KBM-7 (cell line): ENCODE results near the gene PLXNA2.
A peak's percentile ranks its signal among the peaks of the same experiment; 100 is the strongest.

ENCODE experiments used
- DNase-seq: peaks from one replicate; pipeline ENCODE4 v3.0.0-alpha.2; 2015
- in situ Hi-C: fragments of 300-500 bp; cut with MboI; formaldehyde crosslinking; loops from 2 replicates; pipeline ENCODE4 v1.14.3; 2020; ENCODE audit warnings: low sequenced_read_pairs, low pct_unique_long_range_greater_than_20kb, mixed read lengths

The PLXNA2 gene, protein sequence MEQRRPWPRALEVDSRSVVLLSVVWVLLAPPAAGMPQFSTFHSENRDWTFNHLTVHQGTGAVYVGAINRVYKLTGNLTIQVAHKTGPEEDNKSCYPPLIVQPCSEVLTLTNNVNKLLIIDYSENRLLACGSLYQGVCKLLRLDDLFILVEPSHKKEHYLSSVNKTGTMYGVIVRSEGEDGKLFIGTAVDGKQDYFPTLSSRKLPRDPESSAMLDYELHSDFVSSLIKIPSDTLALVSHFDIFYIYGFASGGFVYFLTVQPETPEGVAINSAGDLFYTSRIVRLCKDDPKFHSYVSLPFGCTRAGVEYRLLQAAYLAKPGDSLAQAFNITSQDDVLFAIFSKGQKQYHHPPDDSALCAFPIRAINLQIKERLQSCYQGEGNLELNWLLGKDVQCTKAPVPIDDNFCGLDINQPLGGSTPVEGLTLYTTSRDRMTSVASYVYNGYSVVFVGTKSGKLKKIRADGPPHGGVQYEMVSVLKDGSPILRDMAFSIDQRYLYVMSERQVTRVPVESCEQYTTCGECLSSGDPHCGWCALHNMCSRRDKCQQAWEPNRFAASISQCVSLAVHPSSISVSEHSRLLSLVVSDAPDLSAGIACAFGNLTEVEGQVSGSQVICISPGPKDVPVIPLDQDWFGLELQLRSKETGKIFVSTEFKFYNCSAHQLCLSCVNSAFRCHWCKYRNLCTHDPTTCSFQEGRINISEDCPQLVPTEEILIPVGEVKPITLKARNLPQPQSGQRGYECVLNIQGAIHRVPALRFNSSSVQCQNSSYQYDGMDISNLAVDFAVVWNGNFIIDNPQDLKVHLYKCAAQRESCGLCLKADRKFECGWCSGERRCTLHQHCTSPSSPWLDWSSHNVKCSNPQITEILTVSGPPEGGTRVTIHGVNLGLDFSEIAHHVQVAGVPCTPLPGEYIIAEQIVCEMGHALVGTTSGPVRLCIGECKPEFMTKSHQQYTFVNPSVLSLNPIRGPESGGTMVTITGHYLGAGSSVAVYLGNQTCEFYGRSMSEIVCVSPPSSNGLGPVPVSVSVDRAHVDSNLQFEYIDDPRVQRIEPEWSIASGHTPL (N-terminal part only)

DNA sequence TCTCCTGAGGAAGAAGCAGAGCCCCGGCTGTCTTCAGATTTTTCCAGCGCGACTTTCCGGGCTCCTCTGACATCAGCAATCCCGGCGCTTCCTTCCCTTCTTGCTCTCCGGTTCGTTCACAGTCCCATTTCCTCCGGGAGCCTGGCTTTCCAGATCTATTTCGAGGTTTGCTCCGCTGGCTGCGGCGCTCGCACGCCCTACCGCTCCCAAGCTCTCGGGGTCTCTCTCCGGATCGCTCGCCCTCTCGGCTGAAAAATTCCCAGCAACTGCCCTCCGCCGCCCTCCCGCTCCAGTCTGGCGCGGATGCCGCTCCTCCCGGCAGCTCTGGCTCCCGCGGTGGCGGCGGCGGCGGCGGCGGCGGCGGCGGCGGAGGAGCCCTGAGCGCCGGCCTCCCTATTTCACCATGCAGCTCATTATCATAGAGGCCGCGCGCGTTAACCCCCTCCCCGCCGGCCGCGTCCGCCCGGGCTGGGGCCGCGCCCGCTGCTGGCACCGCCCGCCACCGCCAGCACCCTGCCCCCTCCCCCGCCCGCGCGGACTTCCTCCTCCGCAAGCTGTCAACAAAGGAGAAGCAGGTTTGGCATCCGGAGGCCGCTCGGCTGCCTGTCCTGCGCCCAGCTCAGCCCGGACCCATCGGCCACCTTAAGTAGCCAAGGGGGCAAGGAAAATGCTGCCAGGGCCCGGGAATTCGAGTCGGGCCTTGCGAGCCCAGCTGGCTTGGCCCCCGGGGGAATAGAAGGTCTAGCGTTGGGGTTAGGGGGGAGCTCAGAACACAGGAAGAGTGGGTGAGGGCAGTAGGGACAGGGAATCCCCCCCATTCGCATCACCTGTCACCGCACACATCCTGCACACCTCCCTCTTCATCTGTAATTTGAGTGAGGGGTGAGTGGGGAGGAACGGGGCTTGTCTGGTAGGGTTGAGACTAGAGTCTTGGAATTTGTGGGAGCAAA is at the start of gene PLXNA2:
Gene PLXNA2, minus strand, starts transcription at position 418 of the 950 bp plus-strand sequence. CDS start 26,462 bp downstream, outside the sequence.
- peak; percentile 75 for DNase-seq
- in situ Hi-C loops: loop anchor here (25.0 kb wide), 1 partner anchor 207 kb away; no protein-coding TSS in a partner anchor

DNA sequence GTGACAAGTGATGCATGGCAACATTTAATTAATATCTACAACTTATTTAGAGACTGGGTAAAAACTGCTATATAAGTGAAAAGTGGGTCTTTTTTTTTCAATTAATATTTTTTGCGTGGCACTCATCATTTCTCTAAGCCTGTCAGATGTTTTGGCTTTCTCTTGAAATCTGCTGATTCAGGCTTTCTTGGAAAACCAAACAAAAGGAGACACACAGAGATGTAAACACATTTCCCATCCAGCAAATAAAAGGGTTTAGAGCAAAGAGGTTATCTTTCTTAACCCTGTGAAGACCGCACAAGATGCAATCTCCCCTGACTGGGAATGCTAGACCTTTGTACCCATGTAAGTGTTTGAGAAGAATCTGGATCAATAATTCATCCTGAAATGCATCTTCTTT is 48.7 kb upstream of the PLXNA2 start:
- DNase-seq: no peak
- in situ Hi-C loops: no loop called here

DNA sequence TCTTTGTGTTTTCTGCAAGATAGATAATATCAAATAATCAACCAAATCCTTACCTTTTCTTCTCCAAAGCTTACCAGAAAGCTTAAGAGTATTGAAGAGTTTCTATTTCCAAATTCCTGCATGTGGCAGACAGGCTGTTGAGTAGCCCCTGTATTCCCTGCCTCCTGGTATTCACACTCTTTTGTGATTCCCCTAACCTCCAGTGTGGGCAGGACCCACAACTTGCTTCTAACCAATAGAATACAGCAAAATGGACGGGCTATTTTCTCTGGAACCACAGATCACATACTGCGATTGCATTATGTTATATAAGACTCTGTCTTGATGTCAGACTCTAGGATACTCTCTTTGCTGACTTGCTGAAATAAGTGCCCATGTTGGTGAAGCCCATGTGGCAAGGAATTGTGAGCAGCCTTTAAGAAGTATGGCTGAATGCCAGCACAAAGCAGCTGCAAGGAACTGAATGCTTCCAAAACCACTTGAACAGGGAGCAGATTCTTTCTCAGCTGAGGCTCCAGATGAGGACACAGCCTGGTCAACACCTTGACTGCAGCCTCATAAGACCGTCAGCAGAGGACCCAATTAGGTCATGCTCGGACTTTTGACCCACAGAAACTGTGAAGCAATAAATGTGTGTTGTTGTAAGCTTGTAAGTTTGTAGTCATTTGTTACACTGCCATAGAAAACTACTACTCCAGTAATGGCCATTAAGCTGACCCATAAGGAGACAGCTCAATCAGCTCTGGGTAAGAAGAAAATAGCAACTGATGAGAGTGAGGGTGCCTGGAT is 47.9 kb upstream of the PLXNA2 start:
- in situ Hi-C loops: no loop called here
- DNase-seq: no peak

GRCh38 chr1:208291129-208291528 is 46.9 kb upstream of the PLXNA2 start:
- in situ Hi-C loops: no loop called here

DNA sequence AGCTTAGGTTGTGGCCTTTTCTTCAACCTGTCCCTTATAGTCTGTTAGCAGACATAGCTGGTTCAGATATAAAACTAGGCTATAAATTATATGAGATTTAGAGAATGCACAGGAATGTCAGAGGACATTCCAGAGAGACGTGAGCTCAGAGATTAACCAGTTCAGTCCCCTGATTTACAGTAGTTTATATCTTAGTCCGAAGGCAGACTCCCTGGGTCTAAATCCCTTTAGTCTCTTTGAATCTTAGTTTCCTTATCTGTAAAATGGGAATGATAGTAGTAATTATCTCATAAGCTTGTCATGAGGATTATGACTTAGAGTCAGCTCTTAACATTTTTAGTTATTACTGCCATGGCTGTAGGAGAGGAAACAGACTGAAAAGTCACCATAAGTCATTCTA is 45.5 kb upstream of the PLXNA2 start:
- in situ Hi-C loops: no loop called here
- DNase-seq: no peak

More at GRCh38 chr1:208291129-208291528, 46.9 kb upstream of the PLXNA2 start:
- no peak for DNase-seq

DNA sequence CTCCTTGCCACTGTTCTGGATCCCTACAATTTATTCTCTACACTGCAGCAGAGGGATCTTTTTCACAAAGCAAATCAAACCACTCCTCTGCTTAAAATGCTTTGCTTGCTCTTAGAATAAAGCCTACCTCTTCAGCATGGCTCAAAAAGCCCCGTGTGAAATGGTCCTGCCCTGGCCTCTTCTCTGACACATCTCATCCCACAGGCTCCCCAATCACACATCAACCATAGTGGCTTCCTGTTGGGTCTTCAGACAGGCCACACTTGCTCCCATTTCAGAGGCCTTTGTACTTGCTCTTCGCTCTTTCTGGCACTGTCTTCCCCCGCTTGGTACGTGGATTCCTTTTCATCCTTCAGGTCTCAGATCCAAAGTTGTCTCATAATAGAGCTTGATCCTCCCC is 44.3 kb upstream of the PLXNA2 start:
- in situ Hi-C loops: no loop called here
- DNase-seq: no peak

DNA sequence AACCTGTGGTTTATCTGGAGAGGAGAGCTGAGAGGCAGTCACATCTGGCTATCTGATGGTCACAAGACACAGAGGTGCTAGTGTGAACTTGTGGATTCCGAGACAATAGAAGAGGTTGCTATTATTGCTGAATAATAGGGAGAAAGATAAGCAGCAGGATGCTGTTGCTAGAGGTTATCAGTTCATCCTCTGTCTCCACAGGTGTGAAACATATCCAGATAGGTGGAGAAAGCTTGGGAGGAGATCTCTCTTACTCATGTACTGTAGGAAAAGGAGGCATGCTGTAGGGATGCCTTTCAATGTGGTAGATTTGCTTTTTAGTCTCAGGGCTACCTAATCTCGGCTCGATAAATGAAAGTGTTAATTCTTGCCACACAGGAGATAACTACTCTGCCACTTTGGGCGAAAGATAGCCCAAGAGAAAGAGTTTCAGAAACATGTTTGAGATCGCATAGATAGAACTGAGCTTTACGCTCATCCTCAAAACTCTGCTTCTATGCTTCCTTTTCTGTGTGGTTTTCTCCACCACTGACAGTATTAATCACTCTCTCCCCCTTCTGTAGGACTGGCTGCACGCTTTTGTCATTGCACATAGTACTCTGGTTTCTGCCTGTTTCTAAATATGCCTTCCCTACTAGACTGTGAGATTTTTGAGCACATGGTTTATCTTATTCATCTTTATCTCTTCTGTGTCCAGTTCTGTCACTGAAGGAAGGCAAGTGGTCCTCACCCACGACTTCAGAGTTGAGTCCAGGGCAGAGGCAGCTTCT is 36.7 kb upstream of the PLXNA2 start:
- in situ Hi-C loops: no loop called here
- DNase-seq: no peak

- in situ Hi-C loops: no loop called here
- DNase-seq: no peak
Measured at GRCh38 chr1:208279826-208280588, 35.8 kb upstream of the PLXNA2 start.

GRCh38 chr1:208278638-208279037 is 34.5 kb upstream of the PLXNA2 start:
- in situ Hi-C loops: no loop called here
- DNase-seq: no peak

GRCh38 chr1:208276757-208277435 is 32.7 kb upstream of the PLXNA2 start:
- no peak for DNase-seq
- in situ Hi-C loops: no loop called here

DNA sequence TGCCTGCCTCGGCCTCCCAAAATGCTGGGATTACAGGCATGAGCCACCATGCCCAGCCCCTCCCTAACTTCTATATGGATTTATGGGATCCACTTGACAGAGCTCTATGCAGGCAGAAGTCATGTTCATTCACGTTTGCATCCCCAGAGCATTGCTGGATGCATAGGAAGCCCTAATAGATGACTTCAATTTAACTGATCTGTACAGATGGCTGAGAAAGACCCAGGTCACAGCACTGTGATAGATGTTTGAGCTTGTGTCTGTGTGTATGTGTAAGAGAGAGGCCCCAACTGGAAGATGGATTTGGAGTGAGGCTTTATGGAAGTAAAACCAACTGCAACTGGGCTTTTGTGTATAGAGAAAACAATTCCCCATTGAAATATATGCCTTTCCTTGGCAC is 30.9 kb upstream of the PLXNA2 start:
- DNase-seq: no peak
- in situ Hi-C loops: no loop called here

DNA sequence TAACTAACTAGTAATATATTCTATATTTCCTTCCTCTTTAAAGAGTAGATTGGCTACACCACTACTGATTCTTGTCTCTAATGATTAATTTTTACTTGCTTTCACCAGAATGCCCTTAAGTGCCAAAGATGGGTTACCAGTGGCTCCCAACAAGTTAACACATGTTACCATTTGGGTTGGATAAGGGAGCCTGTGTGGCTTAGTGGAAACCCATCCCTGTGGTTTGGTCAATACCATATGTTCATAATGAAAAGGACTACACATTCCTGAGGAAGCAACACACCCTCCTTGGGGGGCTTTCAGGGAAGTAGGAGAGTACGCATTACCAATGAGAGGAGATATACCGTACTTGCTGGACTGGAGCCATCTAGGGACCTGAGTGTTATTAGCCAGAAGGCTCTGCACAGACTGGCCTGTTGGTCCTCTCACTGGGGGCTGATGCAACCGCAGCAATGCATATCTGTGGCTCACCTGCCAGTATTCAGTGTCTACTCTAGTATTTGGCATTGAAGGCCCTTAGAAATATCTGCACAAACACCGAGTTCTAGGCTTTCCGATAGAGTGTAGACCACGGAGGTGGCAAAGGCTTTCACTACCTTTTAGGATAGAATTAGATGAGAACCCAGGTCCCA is 29.3 kb upstream of the PLXNA2 start:
- in situ Hi-C loops: no loop called here
- no peak for DNase-seq

- DNase-seq: no peak
- in situ Hi-C loops: no loop called here
Measured at GRCh38 chr1:208272713-208273112, 28.5 kb upstream of the PLXNA2 start.

- in situ Hi-C loops: no loop called here
- no peak for DNase-seq
Measured at GRCh38 chr1:208272311-208272710, 28.1 kb upstream of the PLXNA2 start.

- no peak for DNase-seq
- in situ Hi-C loops: no loop called here
Measured at GRCh38 chr1:208271236-208271635, 27.1 kb upstream of the PLXNA2 start.
